KOPT-K1 (cell line): ENCODE data around the gene TMEM141.

ENCODE experiments used
- H3K27ac ChIP-seq: fragments of 200-600 bp; sonication (generic); 2 replicates; pipeline ENCODE4 v1.5.1; 2016; ENCODE audit warnings: antibody characterized with exemption, mild to moderate bottlenecking, low read depth, low read length; ENCODE audit not compliant: poor library complexity, severe bottlenecking
- H3K36me3 ChIP-seq: fragments of 200-600 bp; sonication (generic); 2 replicates; pipeline ENCODE4 v1.5.1; 2017; ENCODE audit warnings: antibody characterized with exemption, mild to moderate bottlenecking, low read length, moderate library complexity; ENCODE audit not compliant: insufficient read depth
- H3K9me3 ChIP-seq: fragments of 200-600 bp; sonication (generic); 2 replicates; pipeline ENCODE4 v1.5.1; 2017; ENCODE audit warnings: antibody characterized with exemption, low read length, mild to moderate bottlenecking; ENCODE audit not compliant: insufficient read depth, poor library complexity, severe bottlenecking

TMEM141 gene

GRCh38 chr9:136790640-136791515 is at the start of gene TMEM141:
TMEM141 (plus strand) TSS chr9:136791344; CDS start chr9:136791371, 27 bp downstream.
- no peaks in the 10 kb centered on the region for H3K36me3 ChIP-seq
- peak within 1 kb of the TSS; percentile 63 for H3K27ac ChIP-seq
- H3K9me3 ChIP-seq, result no peaks in the 10 kb centered on the region

GRCh38 chr9:136741883-136742571 is 49.1 kb upstream of the TMEM141 start:
- H3K36me3 ChIP-seq, result no peaks in the 10 kb centered on the region
- no peaks in the 10 kb centered on the region for H3K9me3 ChIP-seq
- H3K27ac ChIP-seq, result no peak overlapping the region

GRCh38 chr9:136742591-136743391 is 48.4 kb upstream of the TMEM141 start, which contains the start of gene LCN10:
LCN10 (minus strand) TSS chr9:136742940; CDS start chr9:136742903, 37 bp downstream.
- no peaks in the 10 kb centered on the region for H3K36me3 ChIP-seq
- H3K27ac ChIP-seq, result no peak within 1 kb of the TSS
- H3K9me3 ChIP-seq, result no peaks in the 10 kb centered on the region

- Histone ChIP-seq H3K9me3 (no peaks in the 10 kb centered on the region), H3K36me3 (no peaks in the 10 kb centered on the region), H3K27ac (no peak overlapping the region)
Observed at GRCh38 chr9:136743639-136744211, 47.4 kb upstream of the TMEM141 start.

- H3K27ac ChIP-seq, result no peak overlapping the region
- no peaks in the 10 kb centered on the region for H3K36me3 ChIP-seq
- H3K9me3 ChIP-seq, result no peaks in the 10 kb centered on the region
Observed at GRCh38 chr9:136744773-136745172, 46.4 kb upstream of the TMEM141 start.

GRCh38 chr9:136745389-136746154 is 45.6 kb upstream of the TMEM141 start:
- no peaks in the 10 kb centered on the region for H3K9me3 ChIP-seq
- H3K27ac ChIP-seq, result no peak overlapping the region
- H3K36me3 ChIP-seq, result no peaks in the 10 kb centered on the region

- peaks cover 2% of the 10 kb centered on the region for H3K9me3 ChIP-seq
- H3K36me3 ChIP-seq, result no peaks in the 10 kb centered on the region
- no peak overlapping the region for H3K27ac ChIP-seq
Observed at GRCh38 chr9:136746155-136746490, 45.0 kb upstream of the TMEM141 start.

GRCh38 chr9:136746621-136747020 is 44.5 kb upstream of the TMEM141 start:
- Histone ChIP-seq H3K36me3 (no peaks in the 10 kb centered on the region), H3K9me3 (peaks cover 7% of the 10 kb centered on the region), H3K27ac (no peak overlapping the region)

GRCh38 chr9:136747161-136748060 is 43.7 kb upstream of the TMEM141 start:
- no peak overlapping the region for H3K27ac ChIP-seq

GRCh38 chr9:136748201-136748600 is 42.9 kb upstream of the TMEM141 start, which contains the start of gene LCN6:
LCN6 (minus strand) TSS chr9:136748525; CDS start chr9:136748483, 42 bp downstream.
- Histone ChIP-seq H3K36me3 (no peaks in the 10 kb centered on the region), H3K9me3 (peaks cover 23% of the 10 kb centered on the region), H3K27ac (no peak within 1 kb of the TSS)

More at GRCh38 chr9:136747161-136748060, 43.7 kb upstream of the TMEM141 start:
- Histone ChIP-seq H3K36me3 (no peaks in the 10 kb centered on the region), H3K9me3 (peaks cover 15% of the 10 kb centered on the region)

- H3K36me3 ChIP-seq, result no peaks in the 10 kb centered on the region
- H3K9me3 ChIP-seq, result peaks cover 23% of the 10 kb centered on the region
- H3K27ac ChIP-seq, result no peak overlapping the region
Observed at GRCh38 chr9:136748666-136749611, 42.2 kb upstream of the TMEM141 start.

- no peak overlapping the region for H3K27ac ChIP-seq
- peaks cover 23% of the 10 kb centered on the region for H3K9me3 ChIP-seq
- no peaks in the 10 kb centered on the region for H3K36me3 ChIP-seq
Observed at GRCh38 chr9:136750526-136750925, 40.6 kb upstream of the TMEM141 start.
